Lung (tissue), 12 donors: ENCODE data around the gene TBC1D10B. TPM values are rescaled to one million over a fixed set of nuclear protein-coding genes. Genes with fewer than 3 reads are reported as not detected.
A peak's percentile ranks its signal among the peaks of the same experiment; 100 is the strongest.

Experiments used
- ATAC-seq: fragments of 200-7000 bp; cut with Tn5 transposase; one replicate; pipeline ENCODE4 v1.9.1; 2020; ENCODE audit warnings: moderate number of reproducible peaks; ENCODE audit not compliant: insufficient read depth, low FRiP score
- DNase-seq, 3 donors: peaks; one replicate each; pipeline ENCODE4 v3.0.0-alpha.2; 2013 to 2017
- H3K27ac ChIP-seq, 2 donors: one replicate each; pipeline ENCODE4 v1.5.1; 2013; ENCODE audit warnings: mild to moderate bottlenecking in 2 of 2, moderate library complexity in 2 of 2, control low read depth in 1 of 2, inconsistent platforms in 1 of 2, low read depth in 1 of 2, low read length in 1 of 2
- H3K27me3 ChIP-seq, 3 donors: one replicate each; pipeline ENCODE4 v1.5.1; 2013; ENCODE audit warnings: low read length in 2 of 3; ENCODE audit not compliant: control insufficient read depth in 3 of 3, insufficient read depth in 3 of 3
- H3K36me3 ChIP-seq, 4 donors: one replicate each; pipeline ENCODE4 v1.5.1; 2013; ENCODE audit warnings: low read length in 4 of 4, mild to moderate bottlenecking in 1 of 4, moderate library complexity in 1 of 4; ENCODE audit not compliant: control insufficient read depth in 4 of 4, insufficient read depth in 4 of 4
- H3K4me1 ChIP-seq, 5 donors: one replicate each; pipeline ENCODE4 v1.5.1; 2013; ENCODE audit warnings: low read length in 5 of 5, mild to moderate bottlenecking in 2 of 5, moderate library complexity in 1 of 5; ENCODE audit not compliant: control insufficient read depth in 5 of 5, insufficient read depth in 5 of 5
- H3K4me3 ChIP-seq: one replicate; pipeline ENCODE4 v1.5.1; 2013; ENCODE audit warnings: mild to moderate bottlenecking, control low read depth, moderate library complexity
- H3K9ac ChIP-seq, 2 donors: one replicate each; pipeline ENCODE4 v1.5.1; 2013; ENCODE audit warnings: low read length in 2 of 2, control low read depth in 1 of 2; ENCODE audit not compliant: insufficient read depth in 1 of 2
- H3K9me3 ChIP-seq, 4 donors: one replicate each; pipeline ENCODE4 v1.5.1; 2013; ENCODE audit warnings: low read length in 3 of 4, mild to moderate bottlenecking in 1 of 4, moderate library complexity in 1 of 4; ENCODE audit not compliant: control insufficient read depth in 4 of 4, insufficient read depth in 3 of 4
- WGBS, 2 donors: extraction: QIAGEN DNeasy Blood & Tissue Kit; methylation state at CpG; one replicate each; pipeline ENCODE4 v1.1.7; 2013; 5-methylcytosine and 5-hydroxymethylcytosine counted together
- polyA plus RNA-seq, 2 donors: library from polyadenylated mRNA; stranded (reverse); fragments of 200-250 nt; gene quantifications; one replicate each; pipeline ENCODE4 v1.2.1, GENCODE V29; 2013
- total RNA-seq, 2 donors: library from RNA; depleted of rRNA in 1 of 2; stranded (reverse); fragments of >200 nt in 1 of 2; gene quantifications; one replicate each; pipeline ENCODE4 v1.2.1, GENCODE V29; 2014 to 2021
- TF ChIP-seq, protein P1 (sequence below): IDR thresholded peaks from 2 replicates; pipeline ENCODE4 v1.5.1; 2012; ENCODE audit warnings: mild to moderate bottlenecking; ENCODE audit errors: control extremely low read depth, extremely low read depth
- donor health status: control.
- donor health status: control.
- donor health status: Bipolar disorder and iron deficiency.
- donor health status: healthy.
- donor health status: DM: yes; HTN: yes; CAD: no.

TBC1D10B gene
- total and polyA plus RNA-seq, 4 donors = 26.9 to 43.6 (median 29.8) TPM

DNA sequence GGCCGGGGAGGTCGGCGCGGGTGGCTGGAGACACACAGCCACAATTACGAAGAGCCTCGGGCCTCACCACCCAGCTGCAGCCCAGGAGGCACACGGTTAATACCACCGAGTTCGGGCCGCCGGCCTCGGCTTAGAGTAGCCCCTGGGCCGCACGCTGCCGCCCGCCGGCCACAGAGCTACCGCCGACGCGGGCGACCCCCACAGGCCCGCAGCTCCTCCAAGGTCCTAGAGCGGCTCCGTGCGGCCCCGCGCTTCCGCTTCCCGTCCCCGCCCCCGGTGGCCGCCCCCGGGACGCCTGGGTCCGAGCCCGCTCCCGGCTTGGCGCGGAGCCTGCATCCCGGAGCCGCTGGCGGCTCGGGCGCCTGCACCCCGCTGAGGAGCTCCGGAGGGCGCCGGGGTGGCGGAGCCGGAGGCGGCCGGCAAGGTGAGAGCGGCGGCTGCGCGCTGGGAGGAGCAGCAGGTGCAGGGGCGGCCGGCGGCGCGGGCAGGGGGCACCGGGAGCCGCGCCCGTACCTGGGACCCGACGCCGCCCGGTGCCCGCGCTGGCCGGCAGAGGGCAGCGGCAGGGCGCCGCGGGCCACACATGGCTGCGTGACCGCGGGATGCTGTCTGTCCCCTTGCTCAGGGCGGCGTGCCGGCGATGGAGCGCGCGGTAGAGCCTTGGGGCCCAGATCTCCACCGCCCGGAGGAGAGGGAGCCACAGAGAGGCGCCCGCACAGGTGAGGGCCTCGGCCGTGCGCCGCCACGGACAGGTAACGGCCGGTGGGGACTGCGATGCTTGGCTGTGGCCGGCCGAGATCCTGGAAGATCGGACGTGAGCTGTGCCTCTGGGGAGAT lies 25.1 kb upstream of the TBC1D10B start, which contains the start of gene ZNF48:
Gene ZNF48 (plus strand): TSS at position 266 of the 837 bp plus-strand sequence. CDS start 375 bp downstream, at position 641.
- peak; percentile 94 for ATAC-seq
- TF ChIP-seq, protein P1, sequence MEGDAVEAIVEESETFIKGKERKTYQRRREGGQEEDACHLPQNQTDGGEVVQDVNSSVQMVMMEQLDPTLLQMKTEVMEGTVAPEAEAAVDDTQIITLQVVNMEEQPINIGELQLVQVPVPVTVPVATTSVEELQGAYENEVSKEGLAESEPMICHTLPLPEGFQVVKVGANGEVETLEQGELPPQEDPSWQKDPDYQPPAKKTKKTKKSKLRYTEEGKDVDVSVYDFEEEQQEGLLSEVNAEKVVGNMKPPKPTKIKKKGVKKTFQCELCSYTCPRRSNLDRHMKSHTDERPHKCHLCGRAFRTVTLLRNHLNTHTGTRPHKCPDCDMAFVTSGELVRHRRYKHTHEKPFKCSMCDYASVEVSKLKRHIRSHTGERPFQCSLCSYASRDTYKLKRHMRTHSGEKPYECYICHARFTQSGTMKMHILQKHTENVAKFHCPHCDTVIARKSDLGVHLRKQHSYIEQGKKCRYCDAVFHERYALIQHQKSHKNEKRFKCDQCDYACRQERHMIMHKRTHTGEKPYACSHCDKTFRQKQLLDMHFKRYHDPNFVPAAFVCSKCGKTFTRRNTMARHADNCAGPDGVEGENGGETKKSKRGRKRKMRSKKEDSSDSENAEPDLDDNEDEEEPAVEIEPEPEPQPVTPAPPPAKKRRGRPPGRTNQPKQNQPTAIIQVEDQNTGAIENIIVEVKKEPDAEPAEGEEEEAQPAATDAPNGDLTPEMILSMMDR = peak; percentile 20
- H3K9ac ChIP-seq = peak within 1 kb of the TSS; percentile 89 to 95
- peak within 1 kb of the TSS; percentile 86 to 95 for H3K27ac ChIP-seq
- peaks cover 0 to 23% (median 4%) of the 10 kb centered on the region in 5 donors for H3K4me1 ChIP-seq
- 1% methylated on average over 90 to 103 of the region's 103 CpGs for WGBS, 2 donors
- peaks cover 0 to 12% (median 2%) of the 10 kb centered on the region in 4 donors for H3K36me3 ChIP-seq
- H3K9me3 ChIP-seq = no peaks in the 10 kb centered on the region
- H3K4me3 ChIP-seq = peak within 1 kb of the TSS; percentile 96
- DNase-seq = peak; percentile 92 to 97 (median 94)
- no peaks in the 10 kb centered on the region for H3K27me3 ChIP-seq

DNA sequence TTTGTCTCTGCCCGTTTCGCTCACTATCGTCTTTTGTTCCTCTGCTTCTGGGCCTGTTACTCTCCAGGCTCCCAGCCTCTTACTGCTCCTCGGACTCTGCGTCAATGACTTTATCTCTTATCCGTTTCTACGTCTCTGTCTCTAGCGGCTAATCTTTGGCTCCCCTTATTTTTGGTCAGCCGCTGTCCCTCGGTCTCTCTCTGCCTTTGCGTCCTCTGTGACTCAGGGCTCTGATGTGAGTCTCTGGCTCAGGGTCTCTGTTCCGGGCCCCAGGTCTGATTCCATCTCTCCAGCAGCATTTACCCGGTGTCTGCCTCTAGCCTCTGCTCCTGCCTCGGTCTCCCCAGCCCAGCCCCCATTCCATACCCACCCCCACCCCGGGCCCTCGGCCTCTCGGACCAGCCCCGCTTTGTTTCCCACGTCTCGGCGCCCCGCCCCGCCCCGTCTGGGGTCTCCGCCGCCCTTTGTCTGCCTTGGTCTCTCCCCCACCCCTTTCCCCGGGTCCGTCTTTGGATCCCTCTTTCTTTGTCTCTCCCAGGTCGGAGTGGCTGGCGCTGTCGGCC lies 24.4 kb upstream of the TBC1D10B start:
- no peaks in the 10 kb centered on the region for H3K27me3 ChIP-seq
- peak overlapping the region; percentile 96 for H3K4me3 ChIP-seq
- peaks cover 0 to 19% (median 4%) of the 10 kb centered on the region in 5 donors for H3K4me1 ChIP-seq
- H3K9ac ChIP-seq = peak overlapping the region; percentile 89 to 95
- H3K9me3 ChIP-seq = no peaks in the 10 kb centered on the region
- WGBS, 2 donors = 11 to 14% methylated on average over 31 of the region's 31 CpGs
- TF ChIP-seq, protein P1 = no peak
- ATAC-seq (no peak), DNase-seq (peak in 2 of 3 donors; percentile 48 to 65)
- peak overlapping the region; percentile 86 to 95 for H3K27ac ChIP-seq
- peaks cover 0 to 12% (median 2%) of the 10 kb centered on the region in 4 donors for H3K36me3 ChIP-seq

DNA sequence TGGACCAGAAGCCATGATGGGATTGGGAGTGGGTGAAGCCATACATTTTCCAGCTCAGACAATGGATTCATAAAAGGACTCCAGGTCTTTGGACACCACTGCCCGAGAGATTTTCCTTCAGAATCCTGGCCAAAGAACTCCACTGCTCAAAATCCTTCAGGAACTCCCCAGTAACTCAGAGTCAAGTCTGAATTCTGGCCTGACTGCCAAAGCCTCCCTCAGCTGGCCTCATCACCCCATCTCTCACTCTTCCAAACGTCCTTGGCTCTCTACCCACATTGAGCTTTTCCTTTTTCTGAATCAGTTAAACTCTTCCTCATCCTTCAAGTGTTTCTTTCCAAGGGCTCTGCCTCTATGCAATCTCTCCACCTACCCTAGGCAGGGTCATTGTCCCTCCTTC lies 13.2 kb upstream of the TBC1D10B start:
- peak in 2 of 3 donors; percentile 53 to 76 for DNase-seq
- H3K4me1 ChIP-seq = peaks cover 0 to 12% (median 3%) of the 10 kb centered on the region in 5 donors
- no peak overlapping the region for H3K27ac ChIP-seq
- no peak for ATAC-seq
- H3K9ac ChIP-seq = no peak overlapping the region
- 52 to 54% methylated on average over 2 of the region's 2 CpGs for WGBS, 2 donors
- H3K27me3 ChIP-seq = no peaks in the 10 kb centered on the region
- no peak overlapping the region for H3K4me3 ChIP-seq
- H3K9me3 ChIP-seq = no peaks in the 10 kb centered on the region
- TF ChIP-seq, protein P1 = no peak
- no peaks in the 10 kb centered on the region for H3K36me3 ChIP-seq
